ENCODE results near the gene CDKL5.
"Not testable (repeated sequence)": the region's sequence is repeated elsewhere in the genome, so short reads cannot be mapped to it uniquely, and the experiment has no call there.

CDKL5 gene

GRCh38 chrX:18425199-18426003 is at the start of gene CDKL5:
CDKL5 (plus strand) TSS chrX:18425608; CDS start chrX:18507097, 81,489 bp downstream.
- DNase-seq: peak; percentile 91

DNA sequence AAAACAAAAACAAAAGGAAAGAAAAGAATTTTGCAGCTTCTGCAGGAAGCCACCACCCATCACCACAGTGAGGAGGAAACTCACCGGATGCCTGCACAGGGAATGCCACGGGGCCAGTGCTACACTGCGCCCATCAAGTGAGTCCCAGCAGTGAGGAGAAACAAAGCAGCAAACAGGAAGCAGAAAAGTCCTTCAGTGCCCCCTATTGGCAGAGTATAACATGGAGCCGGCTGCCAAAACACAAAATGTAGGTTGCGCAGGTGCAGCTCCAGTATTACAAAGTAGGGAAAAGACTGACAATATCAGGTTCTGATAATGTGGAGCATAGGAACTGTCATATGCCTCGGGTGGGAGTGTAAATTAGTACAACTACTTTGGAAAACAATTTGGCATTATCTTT is 47.6 kb upstream of the CDKL5 start:
- DNase-seq: no peak

GRCh38 chrX:18389966-18390365 is 35.4 kb upstream of the CDKL5 start:
- no peak for DNase-seq

- DNase-seq: peak; percentile 18
These were observed 34.4 kb upstream of the CDKL5 start for GRCh38 chrX:18390941-18391538.

DNA sequence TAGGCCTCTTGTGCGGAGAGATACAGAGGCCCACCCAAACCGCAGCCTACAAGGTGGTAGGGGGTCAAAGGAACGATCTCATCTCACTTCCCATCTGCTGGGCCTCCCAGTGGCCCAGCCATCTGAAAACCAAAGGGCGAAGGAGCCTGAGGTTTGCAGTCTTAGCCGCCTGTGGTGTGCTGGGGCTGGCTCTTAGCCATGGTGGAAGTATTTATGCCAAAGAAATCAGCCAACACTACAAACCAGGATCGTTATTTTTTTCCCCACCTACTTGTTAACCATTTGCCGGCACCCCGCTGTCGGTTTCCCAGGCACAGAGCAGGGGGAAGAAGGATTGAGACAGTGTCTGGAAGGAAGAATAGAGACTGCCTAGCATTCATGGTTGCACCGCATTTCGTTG is 30.9 kb upstream of the CDKL5 start:
- no peak for DNase-seq

DNA sequence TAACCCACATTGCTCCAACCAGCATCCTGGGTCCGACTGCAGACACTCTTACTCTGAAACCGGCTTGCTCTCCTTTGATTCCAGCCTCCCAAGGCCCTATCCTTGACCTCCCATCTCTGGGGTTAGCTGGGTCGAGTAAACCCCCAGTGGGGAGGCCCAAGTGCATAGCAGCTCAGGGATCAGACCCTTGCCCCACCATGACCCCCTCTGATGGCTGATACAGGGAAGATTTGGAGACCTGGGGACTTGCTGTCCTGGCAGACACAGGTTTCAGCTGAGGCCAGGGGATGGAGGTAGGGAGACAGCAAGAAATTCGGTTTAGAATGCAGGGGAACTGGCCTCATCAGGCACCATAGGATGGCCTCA is 23.6 kb upstream of the CDKL5 start:
- DNase-seq: no peak

GRCh38 chrX:18406531-18407266 is 18.7 kb upstream of the CDKL5 start:
- no peak for DNase-seq

DNA sequence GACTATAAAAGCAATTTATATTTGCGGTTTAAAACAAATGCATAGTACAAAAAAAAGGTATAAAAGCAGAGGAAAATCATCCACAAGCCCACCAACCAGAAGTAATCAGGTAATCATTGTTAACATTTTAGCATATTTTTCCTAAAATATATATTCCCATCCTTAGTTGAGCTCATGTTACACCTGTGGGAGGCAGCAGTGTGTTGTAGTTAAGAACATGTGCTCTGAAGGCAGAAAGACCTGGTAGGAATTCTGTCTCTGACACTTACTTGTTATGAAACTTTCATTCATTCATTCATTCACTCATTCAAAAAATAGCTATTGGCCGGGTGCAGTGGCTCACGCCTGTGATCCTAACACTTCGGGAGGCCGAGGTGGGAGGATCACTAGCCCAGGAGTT is 15.4 kb upstream of the CDKL5 start:
- DNase-seq: no peak

DNA sequence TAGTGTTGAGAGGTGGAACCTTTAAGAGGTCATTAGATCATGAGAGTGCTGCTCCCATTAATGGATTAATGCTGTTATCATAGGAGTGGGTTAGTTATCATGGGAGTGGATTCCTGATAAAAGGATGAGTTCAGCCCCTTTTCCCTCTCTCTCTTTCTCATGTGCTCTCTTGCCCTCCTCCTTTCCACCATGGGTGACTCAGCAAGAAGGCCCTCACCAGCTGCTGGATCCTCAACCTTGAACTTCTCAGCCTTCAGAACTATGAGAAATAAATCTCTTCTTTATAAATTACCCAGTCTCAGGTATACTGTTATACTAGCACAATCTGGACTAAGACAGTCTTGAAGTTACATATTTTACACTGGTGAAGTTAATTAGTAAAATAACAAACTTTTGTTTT is 10.0 kb upstream of the CDKL5 start:
- no peak for DNase-seq

- peak; percentile 61 for DNase-seq
These were observed 3.1 kb upstream of the CDKL5 start for GRCh38 chrX:18422325-18422724.

DNA sequence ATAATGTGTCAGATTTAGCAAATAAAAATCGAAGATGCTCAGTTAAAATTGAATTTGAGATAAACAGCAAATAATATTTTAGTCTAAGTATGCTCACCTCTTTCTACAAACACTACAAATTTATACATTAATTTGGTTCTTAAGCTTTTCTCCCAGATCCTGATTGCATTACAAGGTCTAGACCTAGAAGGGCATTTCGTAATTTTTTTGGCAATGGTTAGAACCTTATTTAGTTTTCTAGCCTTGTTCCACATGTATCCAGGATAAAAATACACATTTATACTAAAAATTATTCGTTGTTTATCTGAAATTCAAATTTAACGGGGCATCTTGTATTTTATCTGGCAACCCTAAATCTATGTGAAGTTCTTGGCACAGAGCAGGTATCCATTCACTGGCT is 2.5 kb upstream of the CDKL5 start:
- no peak for DNase-seq

- DNase-seq: no peak
These were observed 768 bp upstream of the CDKL5 start for GRCh38 chrX:18424482-18425198.

- DNase-seq: no peak
These were observed 554 bp downstream of the CDKL5 start for GRCh38 chrX:18426004-18426320.

GRCh38 chrX:18428006-18428405 is 2.6 kb downstream of the CDKL5 start:
- DNase-seq: no peak

DNA sequence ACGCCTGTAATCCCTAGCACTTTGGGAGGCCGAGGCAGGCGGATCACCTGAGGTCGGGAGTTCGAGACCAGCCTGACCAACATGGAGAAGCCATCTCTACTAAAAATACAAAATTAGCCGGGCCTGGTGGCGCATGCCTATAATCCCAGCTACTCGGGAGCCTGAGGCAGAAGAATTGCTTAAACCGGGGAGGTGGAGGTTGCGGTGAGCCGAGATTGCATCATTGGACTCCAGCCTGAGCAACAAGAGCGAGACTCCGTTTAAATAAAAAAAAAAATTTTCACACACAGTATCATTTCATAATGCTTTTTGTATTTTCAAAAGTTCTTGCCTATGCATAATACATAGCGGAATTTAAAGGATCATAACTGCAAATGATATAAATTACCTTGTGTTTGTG is 7.9 kb downstream of the CDKL5 start:
- not testable (repeated sequence) for DNase-seq

DNA sequence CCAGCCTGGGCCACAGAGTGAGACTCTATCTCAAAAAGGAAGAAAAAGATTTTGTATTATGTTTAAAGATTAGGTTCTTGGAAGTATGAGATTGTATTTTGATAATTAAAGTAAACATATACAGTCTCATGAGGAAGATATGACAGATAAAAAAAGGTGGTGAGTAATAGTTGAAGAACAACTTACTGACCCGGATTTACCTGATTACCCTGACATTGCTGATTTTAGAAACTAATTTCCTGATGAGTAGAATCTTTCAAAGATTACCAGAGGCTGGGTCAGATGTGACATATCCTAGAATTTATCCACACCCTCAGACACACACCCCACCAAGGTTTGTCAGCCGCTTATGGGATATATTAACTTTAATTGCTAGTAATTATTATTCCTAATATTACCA is 9.5 kb downstream of the CDKL5 start:
- DNase-seq: no peak

DNA sequence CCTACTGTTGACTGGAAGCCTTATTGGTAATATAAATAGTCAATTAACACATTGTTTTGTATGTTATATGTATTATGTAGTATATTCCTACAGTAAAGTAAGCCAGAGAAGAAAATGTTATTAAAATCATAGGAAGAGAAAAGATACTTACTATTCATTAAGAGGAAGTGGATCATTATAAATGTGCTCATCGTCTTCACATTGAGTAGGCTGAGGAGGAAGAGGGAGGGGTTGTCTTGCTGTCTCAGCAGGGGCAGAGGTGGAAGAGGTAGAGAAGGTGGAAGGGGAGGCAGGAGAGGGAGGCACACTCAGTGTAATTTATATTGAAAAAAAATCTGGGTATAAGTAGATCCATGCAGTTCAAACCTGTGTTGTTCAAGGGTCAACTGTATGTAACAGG is 10.6 kb downstream of the CDKL5 start:
- no peak for DNase-seq

DNA sequence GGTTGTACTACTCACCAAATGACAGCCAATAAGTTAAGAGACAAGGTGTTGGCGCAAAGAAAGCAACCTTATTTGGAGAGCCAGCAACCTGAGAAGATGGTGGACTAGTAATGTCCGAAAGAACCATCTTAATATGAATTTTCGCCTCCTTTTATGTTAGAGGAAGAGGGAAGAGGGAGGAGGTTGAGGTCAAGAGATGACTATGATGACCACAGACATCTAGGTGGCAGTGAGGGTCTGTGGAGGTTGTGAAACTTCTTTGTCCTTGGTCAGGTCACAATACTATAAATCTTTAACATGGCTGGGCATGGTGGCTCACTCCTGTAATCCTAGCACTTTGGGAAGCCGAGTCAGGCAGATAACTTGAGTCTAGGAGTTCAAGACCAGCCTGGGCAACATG is 15.4 kb downstream of the CDKL5 start:
- no peak for DNase-seq

DNA sequence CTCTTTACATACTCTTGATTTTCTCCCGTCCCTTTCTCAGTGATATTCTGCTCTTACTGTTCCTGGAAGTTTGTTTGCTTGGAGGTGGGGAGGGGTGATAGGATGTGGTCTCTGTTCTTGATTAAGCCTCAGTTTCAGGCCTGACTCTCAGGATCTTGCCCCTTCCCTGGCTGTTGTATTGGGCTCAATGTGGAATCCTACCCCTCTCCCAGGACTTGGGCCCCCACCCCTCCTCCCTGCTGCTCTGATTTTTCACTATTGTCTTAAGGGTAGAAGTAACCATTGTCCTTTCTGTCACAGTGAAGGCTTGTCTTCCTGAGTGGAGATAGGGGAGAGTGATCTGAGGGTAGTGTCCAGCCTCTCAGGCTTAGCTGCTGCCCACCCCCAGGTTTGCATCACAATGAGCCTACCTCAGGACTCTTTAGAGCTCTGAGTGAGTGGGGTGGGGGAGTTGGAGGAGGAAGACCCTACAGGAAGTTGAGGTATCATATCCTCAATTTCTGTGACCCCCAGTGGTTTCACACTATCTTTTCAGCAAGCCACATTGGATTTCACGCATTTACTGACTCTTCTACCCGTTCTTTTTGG is 16.5 kb downstream of the CDKL5 start:
- DNase-seq: no peak

DNA sequence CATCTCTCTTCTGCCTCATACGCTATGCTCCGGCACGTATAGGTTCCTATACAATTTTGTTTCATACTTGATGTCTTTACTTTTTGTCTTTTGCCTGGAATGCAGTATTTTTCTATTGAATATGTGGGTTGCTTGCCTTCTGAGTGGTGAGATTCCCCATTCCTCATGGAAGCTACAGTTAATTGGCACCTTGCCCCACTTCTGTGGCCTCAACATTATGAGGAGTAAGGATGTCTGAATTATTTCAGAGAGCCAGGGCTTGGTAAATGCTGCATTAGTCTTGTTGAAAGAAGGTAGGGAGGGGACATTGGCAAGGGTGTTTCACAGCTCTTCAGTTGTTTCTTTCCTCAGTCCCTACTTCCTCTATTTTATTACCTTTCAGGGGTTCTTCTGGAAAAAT is 23.0 kb downstream of the CDKL5 start:
- no peak for DNase-seq

GRCh38 chrX:18449236-18449635 is 23.8 kb downstream of the CDKL5 start:
- DNase-seq: no peak

DNA sequence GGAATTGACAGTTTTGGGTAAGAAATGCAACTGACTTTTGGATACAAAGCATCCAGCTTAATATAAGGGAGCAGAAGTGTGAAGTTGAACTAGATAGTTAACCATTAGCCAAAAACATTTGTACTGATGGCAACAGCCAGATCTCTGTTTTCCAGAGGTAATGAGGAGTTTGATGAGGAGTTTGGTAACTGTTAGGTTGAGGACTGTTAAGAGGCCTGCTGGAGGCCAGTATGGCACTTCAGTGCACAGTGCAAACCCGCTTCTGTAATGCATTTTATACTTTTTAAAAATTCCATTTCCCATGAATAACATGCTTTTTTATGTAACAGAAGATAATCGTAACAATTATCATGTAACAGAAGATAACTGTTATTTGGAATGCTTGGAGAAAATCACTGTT is 30.0 kb downstream of the CDKL5 start:
- no peak for DNase-seq

- no peak for DNase-seq
These were observed 31.6 kb downstream of the CDKL5 start for GRCh38 chrX:18457000-18457399.
